ENCODE measurements around the gene ALPL. TPM values are rescaled to one million over a fixed set of nuclear protein-coding genes. Genes with fewer than 3 reads are reported as not detected.

The ALPL gene
- total RNA-seq, 6 donors from 2014 or later = 72.3 to 327 (median 182) TPM

GRCh38 chr1:21623410-21623961 is 114.3 kb downstream of the ALPL start:
- H3K36me3 ChIP-seq = no peaks in the 10 kb centered on the region
- ATAC-seq (ENCODE audit: low FRiP score in 2 of 2) (peak in 1 of 2 donors; percentile 76), DNase-seq (peak in 1 of 2 donors; percentile 86)
- 60 to 75% methylated on average over 9 to 10 of the region's 10 CpGs for WGBS, 2 donors
- no peak overlapping the region for H3K4me3 ChIP-seq
- peak overlapping the region; percentile 43 to 83 (median 66) for H3K27ac ChIP-seq
- H3K4me1 ChIP-seq = peaks cover 4 to 44% (median 24%) of the 10 kb centered on the region in 4 donors
- TF ChIP-seq POLR2AphosphoS5 (IDR thresholded peaks at IDR 0.05) (peak in 1 of 2 donors; percentile 39), POLR2A (IDR thresholded peaks at IDR 0.05) (peak in 1 of 4 donors; percentile 28), EP300 (IDR thresholded peaks at IDR 0.05) (peak in 2 of 4 donors; percentile 36 to 69), CTCF (IDR thresholded peaks at IDR 0.05) (no peak)
- peaks cover 0 to 4% (median 2%) of the 10 kb centered on the region in 4 donors for H3K27me3 ChIP-seq
- H3K9me3 ChIP-seq = no peaks in the 10 kb centered on the region

GRCh38 chr1:21624571-21625389 is 115.6 kb downstream of the ALPL start:
- peaks cover 4 to 43% (median 27%) of the 10 kb centered on the region in 4 donors for H3K4me1 ChIP-seq

GRCh38 chr1:21625390-21626190 is 116.4 kb downstream of the ALPL start:
- ATAC-seq (ENCODE audit: low FRiP score in 2 of 2) (no peak), DNase-seq (no peak)
- Histone ChIP-seq H3K27ac (peak overlapping the region in 1 of 4 donors; percentile 49), H3K36me3 (no peaks in the 10 kb centered on the region), H3K4me1 (peaks cover 4 to 34% (median 19%) of the 10 kb centered on the region in 4 donors), H3K4me3 (no peak overlapping the region), H3K27me3 (peaks cover 0 to 4% (median 2%) of the 10 kb centered on the region in 4 donors), H3K9me3 (no peaks in the 10 kb centered on the region)
- TF ChIP-seq CTCF (IDR thresholded peaks at IDR 0.05) (no peak), EP300 (IDR thresholded peaks at IDR 0.05) (no peak), POLR2A (IDR thresholded peaks at IDR 0.05) (no peak), POLR2AphosphoS5 (IDR thresholded peaks at IDR 0.05) (no peak)
- 59 to 72% methylated on average over 12 to 13 of the region's 13 CpGs for WGBS, 2 donors

More at GRCh38 chr1:21624571-21625389, 115.6 kb downstream of the ALPL start:
- TF ChIP-seq POLR2AphosphoS5 (IDR thresholded peaks at IDR 0.05) (no peak), POLR2A (IDR thresholded peaks at IDR 0.05) (no peak), CTCF (IDR thresholded peaks at IDR 0.05) (no peak), EP300 (IDR thresholded peaks at IDR 0.05) (no peak)
- H3K27ac ChIP-seq = peak overlapping the region in 3 of 4 donors; percentile 34 to 83 (median 49)
- H3K9me3 ChIP-seq = no peaks in the 10 kb centered on the region
- no peak for ATAC-seq (ENCODE audit: low FRiP score in 2 of 2)
- no peak overlapping the region for H3K4me3 ChIP-seq
- no peaks in the 10 kb centered on the region for H3K36me3 ChIP-seq
- peaks cover 0 to 4% (median 2%) of the 10 kb centered on the region in 4 donors for H3K27me3 ChIP-seq
- WGBS, 2 donors = 64 to 90% methylated on average over 2 to 11 of the region's 11 CpGs
- DNase-seq = no peak

- no peak for TF ChIP-seq EP300 (IDR thresholded peaks at IDR 0.05)
- TF ChIP-seq CTCF (IDR thresholded peaks at IDR 0.05) = no peak
- TF ChIP-seq POLR2A (IDR thresholded peaks at IDR 0.05) = no peak
- no peak for TF ChIP-seq POLR2AphosphoS5 (IDR thresholded peaks at IDR 0.05)
- Histone ChIP-seq H3K4me3 (no peak overlapping the region), H3K9me3 (no peaks in the 10 kb centered on the region), H3K36me3 (no peaks in the 10 kb centered on the region), H3K27me3 (peaks cover 0 to 3% (median under 1%) of the 10 kb centered on the region in 4 donors), H3K27ac (no peak overlapping the region), H3K4me1 (peaks cover 2 to 34% (median 17%) of the 10 kb centered on the region in 4 donors)
- DNase-seq (no peak), ATAC-seq (ENCODE audit: low FRiP score in 2 of 2) (no peak)
- WGBS, 2 donors = 71 to 83% methylated on average over 11 of the region's 11 CpGs
Measured at GRCh38 chr1:21626921-21627339, 117.7 kb downstream of the ALPL start.

Other genes starting within 250 kb of the ALPL start
- gene ECE1, start 219.0 kb upstream of the ALPL start, total RNA-seq = 100 to 1,000 TPM in 1 of 6 donors, 10 to 100 TPM in 5; 55.8 to 120 (median 74.8) TPM
- 10 to 100 TPM in 1 of 6 donors, 1 to 10 TPM in 5; 5.9 to 17.3 (median 8.5) TPM for gene NBPF3, start 69.3 kb upstream of the ALPL start, total RNA-seq
- 10 to 100 TPM; 26.9 to 65.2 (median 36.7) TPM for gene RAP1GAP, start 159.9 kb downstream of the ALPL start, total RNA-seq

Data from upper lobe of left lung (tissue), 6 donors.